ENCODE measurements around the gene CDK5. TPM values are rescaled to one million over a fixed set of nuclear protein-coding genes. Genes with fewer than 3 reads are reported as not detected.

The CDK5 gene
- total and polyA plus RNA-seq, 9 of the 15 experiments (the other 6 are each of a cell fraction or from before 2014, with no cell fraction given): 3.2 to 38.0 (median 27.5) TPM

DNA sequence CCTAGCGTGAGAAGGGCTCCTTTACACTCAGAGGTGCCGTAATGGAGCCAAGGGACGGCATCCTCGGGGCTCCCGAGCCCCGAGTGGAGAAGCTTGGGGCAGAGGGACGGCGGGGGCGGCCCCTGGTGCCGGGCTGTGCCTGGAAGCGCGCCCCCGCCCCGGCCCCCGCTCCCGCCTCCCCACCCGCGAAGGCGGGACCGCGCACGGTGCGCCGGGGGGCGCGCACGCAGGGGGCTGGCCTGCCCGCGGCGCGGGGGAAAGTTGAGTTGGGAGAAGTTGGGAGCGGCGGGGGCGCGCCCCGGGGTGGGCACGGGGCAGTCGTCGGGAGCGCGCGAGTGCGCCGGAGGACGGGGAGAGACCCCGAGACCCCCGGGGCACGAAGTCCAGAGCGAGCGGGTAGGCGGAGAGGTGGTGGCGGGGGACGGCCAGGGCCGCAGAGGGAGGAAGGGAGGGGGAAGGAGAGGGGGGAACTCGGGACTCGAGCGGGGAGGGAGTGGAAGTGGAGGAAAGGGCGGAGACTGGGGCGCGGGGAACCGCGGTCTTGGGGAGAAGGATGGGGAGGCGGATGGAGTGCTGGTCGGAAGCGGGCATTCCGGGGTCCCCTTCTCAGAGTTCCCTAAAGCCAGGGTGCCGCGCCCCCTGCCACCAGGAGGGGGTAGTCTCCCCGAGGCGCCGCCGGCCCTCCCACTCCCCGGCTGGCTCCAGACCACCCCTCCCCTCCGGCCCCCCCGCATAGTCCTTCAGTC is 1.8 kb upstream of the CDK5 start, which contains the start of gene SLC4A2 (continued):
- 0 out of 2 replicates have a peak, but pooled peaks have one; percentile 38 for TF ChIP-seq CBX1 (IDR thresholded peaks at IDR 0.05; ENCODE audit: low read depth)
- TF ChIP-seq, protein P1, sequence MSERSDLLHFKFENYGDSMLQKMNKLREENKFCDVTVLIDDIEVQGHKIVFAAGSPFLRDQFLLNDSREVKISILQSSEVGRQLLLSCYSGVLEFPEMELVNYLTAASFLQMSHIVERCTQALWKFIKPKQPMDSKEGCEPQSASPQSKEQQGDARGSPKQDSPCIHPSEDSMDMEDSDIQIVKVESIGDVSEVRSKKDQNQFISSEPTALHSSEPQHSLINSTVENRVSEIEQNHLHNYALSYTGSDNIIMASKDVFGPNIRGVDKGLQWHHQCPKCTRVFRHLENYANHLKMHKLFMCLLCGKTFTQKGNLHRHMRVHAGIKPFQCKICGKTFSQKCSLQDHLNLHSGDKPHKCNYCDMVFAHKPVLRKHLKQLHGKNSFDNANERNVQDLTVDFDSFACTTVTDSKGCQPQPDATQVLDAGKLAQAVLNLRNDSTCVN (CRISPR knock-in tag; IDR thresholded peaks at IDR 0.05): no peak
- TF ChIP-seq NBN (IDR thresholded peaks at IDR 0.05; ENCODE audit: low read depth): peak; percentile 62; the same call in 1 of the 2 replicates
- TF ChIP-seq, protein P2, sequence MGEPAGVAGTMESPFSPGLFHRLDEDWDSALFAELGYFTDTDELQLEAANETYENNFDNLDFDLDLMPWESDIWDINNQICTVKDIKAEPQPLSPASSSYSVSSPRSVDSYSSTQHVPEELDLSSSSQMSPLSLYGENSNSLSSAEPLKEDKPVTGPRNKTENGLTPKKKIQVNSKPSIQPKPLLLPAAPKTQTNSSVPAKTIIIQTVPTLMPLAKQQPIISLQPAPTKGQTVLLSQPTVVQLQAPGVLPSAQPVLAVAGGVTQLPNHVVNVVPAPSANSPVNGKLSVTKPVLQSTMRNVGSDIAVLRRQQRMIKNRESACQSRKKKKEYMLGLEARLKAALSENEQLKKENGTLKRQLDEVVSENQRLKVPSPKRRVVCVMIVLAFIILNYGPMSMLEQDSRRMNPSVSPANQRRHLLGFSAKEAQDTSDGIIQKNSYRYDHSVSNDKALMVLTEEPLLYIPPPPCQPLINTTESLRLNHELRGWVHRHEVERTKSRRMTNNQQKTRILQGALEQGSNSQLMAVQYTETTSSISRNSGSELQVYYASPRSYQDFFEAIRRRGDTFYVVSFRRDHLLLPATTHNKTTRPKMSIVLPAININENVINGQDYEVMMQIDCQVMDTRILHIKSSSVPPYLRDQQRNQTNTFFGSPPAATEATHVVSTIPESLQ (CRISPR knock-in tag; IDR thresholded peaks at IDR 0.05): no peak; the same call in 1 of the 2 replicates
- no peak for TF ChIP-seq CEBPB (tag; IDR thresholded peaks at IDR 0.05)
- TF ChIP-seq FIP1L1 (IDR thresholded peaks at IDR 0.05; ENCODE audit: low read depth, low read length, poor library complexity, severe bottlenecking): no peak
- no peak for TF ChIP-seq NFE2 (IDR thresholded peaks at IDR 0.05; ENCODE audit: low read depth)
- peak; percentile 50 for TF ChIP-seq FOSL1 (tag; conservative IDR thresholded peaks at IDR 0.05)
- TF ChIP-seq NR3C1 (CRISPR knock-in tag; IDR thresholded peaks at IDR 0.05): no peak
- peak; percentile 42 to 53; a peak in 1 of 4 replicates for TF ChIP-seq SIN3A (IDR thresholded peaks at IDR 0.05; ENCODE audit: borderline replicate concordance in 2 of 2, control insufficient read depth in 1 of 2, low read depth in 2 of 2, low read length in 2 of 2)
- TF ChIP-seq, protein P3, sequence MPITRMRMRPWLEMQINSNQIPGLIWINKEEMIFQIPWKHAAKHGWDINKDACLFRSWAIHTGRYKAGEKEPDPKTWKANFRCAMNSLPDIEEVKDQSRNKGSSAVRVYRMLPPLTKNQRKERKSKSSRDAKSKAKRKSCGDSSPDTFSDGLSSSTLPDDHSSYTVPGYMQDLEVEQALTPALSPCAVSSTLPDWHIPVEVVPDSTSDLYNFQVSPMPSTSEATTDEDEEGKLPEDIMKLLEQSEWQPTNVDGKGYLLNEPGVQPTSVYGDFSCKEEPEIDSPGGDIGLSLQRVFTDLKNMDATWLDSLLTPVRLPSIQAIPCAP (CRISPR knock-in tag; IDR thresholded peaks at IDR 0.05; ENCODE audit: borderline replicate concordance): no peak
- TF ChIP-seq RAD21 (CRISPR knock-in tag; conservative IDR thresholded peaks at IDR 0.05 in 1 of 2, IDR thresholded peaks at IDR 0.05 in 1 of 2): peak; percentile 26 to 35; a peak in 3 of 4 replicates
- no peak for TF ChIP-seq KDM1A (IDR thresholded peaks at IDR 0.05)
- TF ChIP-seq NRF1 (conservative IDR thresholded peaks at IDR 0.05 in 1 of 2, IDR thresholded peaks at IDR 0.05 in 1 of 2): peak; percentile 77 to 81
- peak; percentile 99 for TF ChIP-seq ZNF766 (CRISPR knock-in tag; conservative IDR thresholded peaks at IDR 0.05)
- TF ChIP-seq MYNN (IDR thresholded peaks at IDR 0.05): 0 out of 2 replicates have a peak, but pooled peaks have one; percentile 32
- no peak for TF ChIP-seq MYNN (CRISPR knock-in tag; IDR thresholded peaks at IDR 0.05)
- TF ChIP-seq, protein P4, sequence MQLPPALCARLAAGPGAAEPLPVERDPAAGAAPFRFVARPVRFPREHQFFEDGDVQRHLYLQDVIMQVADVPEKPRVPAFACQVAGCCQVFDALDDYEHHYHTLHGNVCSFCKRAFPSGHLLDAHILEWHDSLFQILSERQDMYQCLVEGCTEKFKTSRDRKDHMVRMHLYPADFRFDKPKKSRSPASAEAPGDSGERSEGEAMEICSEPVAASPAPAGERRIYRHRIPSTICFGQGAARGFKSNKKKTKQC (CRISPR knock-in tag; IDR thresholded peaks at IDR 0.05): no peak
- TF ChIP-seq NR4A1 (CRISPR knock-in tag; IDR thresholded peaks at IDR 0.05): no peak
- peak; percentile 47; the same call in 1 of the 2 replicates for TF ChIP-seq NR4A1 (tag; IDR thresholded peaks at IDR 0.05)
- 0 out of 4 replicates have a peak, but pooled peaks of 1 of the 2 experiments have one; percentile 14 for TF ChIP-seq TRIM24 (IDR thresholded peaks at IDR 0.05)
- TF ChIP-seq SREBF1 (IDR thresholded peaks at IDR 0.05; ENCODE audit: borderline replicate concordance, low read depth, low read length): 0 out of 2 replicates have a peak, but pooled peaks have one; percentile 10

All from K562 (cell line).